Keratinocyte (primary cell): ENCODE measurements around the gene PCSK2. TPM values are rescaled to one million over a fixed set of nuclear protein-coding genes. Genes with fewer than 3 reads are reported as not detected.

Experiments
- DNase-seq: peaks from one replicate; pipeline ENCODE4 v3.0.0-alpha.2; 2011; ENCODE audit warnings: low read depth, missing footprints, low spot score
- FAIRE-seq: peaks from 2 replicates; lab custom pipeline; 2011; peaks lifted over from hg19 to GRCh38; lab: Jason Lieb, UNC
- H2AFZ ChIP-seq: 2 replicates; pipeline ENCODE4 v1.6.0; 2012; ENCODE audit warnings: low read length, control low read depth, inconsistent platforms; ENCODE audit not compliant: control insufficient read depth
- H3K27ac ChIP-seq: 2 replicates; pipeline ENCODE4 v1.5.1; 2011; ENCODE audit warnings: low read length; ENCODE audit not compliant: control insufficient read depth, insufficient read depth
- H3K27me3 ChIP-seq: 3 replicates; pipeline ENCODE4 v1.6.0; 2011; ENCODE audit warnings: low read length; ENCODE audit not compliant: control insufficient read depth, insufficient read depth; ENCODE audit errors: extremely low read depth
- H3K36me3 ChIP-seq, 2 experiments: 2 replicates in 1 of 2; 3 replicates in 1 of 2; pipeline ENCODE4 v1.5.1; 2011; ENCODE audit warnings: low read length in 2 of 2, mild to moderate bottlenecking in 1 of 2; ENCODE audit not compliant: control insufficient read depth in 2 of 2, insufficient read depth in 2 of 2; ENCODE audit errors: extremely low read depth in 1 of 2
- H3K4me1 ChIP-seq: 3 replicates; pipeline ENCODE4 v1.5.1; 2011; ENCODE audit warnings: low read length; ENCODE audit not compliant: control insufficient read depth, insufficient read depth; ENCODE audit errors: extremely low read depth
- H3K4me2 ChIP-seq: 3 replicates; pipeline ENCODE4 v1.6.0; 2011; ENCODE audit warnings: low read depth, low read length; ENCODE audit not compliant: control insufficient read depth, insufficient read depth; ENCODE audit errors: extremely low read depth
- H3K4me3 ChIP-seq, 3 experiments: fragments of 200-600 bp in 1 of 3; sonication (generic) in 1 of 3; 2 replicates in 2 of 3; 3 replicates in 1 of 3; pipeline ENCODE4 v1.5.1; 2011 to 2016; ENCODE audit warnings: low read length in 3 of 3, mild to moderate bottlenecking in 3 of 3, control low read depth in 2 of 3, inconsistent platforms in 1 of 3, low read depth in 1 of 3, mixed read lengths in 1 of 3, mixed run types in 1 of 3, moderate library complexity in 1 of 3; ENCODE audit not compliant: control insufficient read depth in 2 of 3, insufficient read depth in 2 of 3; ENCODE audit errors: extremely low read depth in 1 of 3
- H3K79me2 ChIP-seq: 2 replicates; pipeline ENCODE4 v1.6.0; 2012; ENCODE audit warnings: low read length; ENCODE audit not compliant: control insufficient read depth, insufficient read depth
- H3K9ac ChIP-seq: 3 replicates; pipeline ENCODE4 v1.6.0; 2011; ENCODE audit warnings: low read length; ENCODE audit not compliant: control insufficient read depth, insufficient read depth; ENCODE audit errors: extremely low read depth
- H3K9me1 ChIP-seq: 3 replicates; pipeline ENCODE4 v1.6.0; 2011; ENCODE audit warnings: low read length; ENCODE audit not compliant: control insufficient read depth, insufficient read depth; ENCODE audit errors: extremely low read depth
- H3K9me3 ChIP-seq: 2 replicates; pipeline ENCODE4 v1.5.1; 2012; ENCODE audit warnings: low read depth, low read length; ENCODE audit not compliant: control insufficient read depth
- H4K20me1 ChIP-seq: 3 replicates; pipeline ENCODE4 v1.6.0; 2011; ENCODE audit warnings: low read length; ENCODE audit not compliant: control insufficient read depth, insufficient read depth; ENCODE audit errors: extremely low read depth
- EZH2 ChIP-seq: IDR thresholded peaks from one replicate; pipeline ENCODE4 v1.6.1; 2012; ENCODE audit warnings: inconsistent platforms, mild to moderate bottlenecking, low read length, moderate library complexity
- dilution Hi-C: fragments of 300-500 bp; cut with MboI; formaldehyde crosslinking; loops from one replicate; pipeline ENCODE4 v1.7.0; 2020; ENCODE audit warnings: low sequenced_read_pairs; ENCODE audit not compliant: extremely low pct_ligation_motif_present
- polyA plus RNA-seq, 5 experiments: library from polyadenylated mRNA; depleted of rRNA in 3 of 5; stranded (reverse) in 3 of 5; stranded (forward) in 1 of 5; unstranded in 1 of 5; fragments of >200 nt; gene quantifications; 1 replicate in 1 of 5; 2 replicates in 3 of 5; 3 replicates in 1 of 5; pipeline versions ENCODE4 v1.2.1 to v1.2.3, GENCODE V29; 2011 to 2012; ENCODE audit warnings: missing spikeins in 2 of 5, low read depth in 1 of 5, low replicate concordance in 1 of 5
- TF ChIP-seq, protein P1 (sequence below), 3 experiments: IDR thresholded peaks in 1 of 3; conservative IDR thresholded peaks in 1 of 3; optimal IDR thresholded peaks in 1 of 3; 2 replicates in 2 of 3; 3 replicates in 1 of 3; pipeline versions ENCODE3 to v1.5.1; 2011; ENCODE audit warnings: low read length in 3 of 3, mild to moderate bottlenecking in 3 of 3, moderate library complexity in 2 of 3, control low read depth in 1 of 3, inconsistent platforms in 1 of 3; ENCODE audit not compliant: insufficient read depth in 2 of 3; ENCODE audit errors: extremely low read depth in 1 of 3

PCSK2 gene
- polyA plus RNA-seq, 1 donor (not counting 4 experiments of a cell fraction or from before 2014, with no cell fraction given): not detected

- no peak overlapping the region for H3K4me3 ChIP-seq
- H3K27me3 ChIP-seq: no peaks in the 10 kb centered on the region
- dilution Hi-C loops: no loop called here
- H3K4me1 ChIP-seq: no peaks in the 10 kb centered on the region
- H3K9me1 ChIP-seq: no peaks in the 10 kb centered on the region
- FAIRE-seq: no peak
- DNase-seq: no peak
- no peak overlapping the region for H3K9ac ChIP-seq
- no peaks in the 10 kb centered on the region for H3K36me3 ChIP-seq
- TF ChIP-seq, protein P1, sequence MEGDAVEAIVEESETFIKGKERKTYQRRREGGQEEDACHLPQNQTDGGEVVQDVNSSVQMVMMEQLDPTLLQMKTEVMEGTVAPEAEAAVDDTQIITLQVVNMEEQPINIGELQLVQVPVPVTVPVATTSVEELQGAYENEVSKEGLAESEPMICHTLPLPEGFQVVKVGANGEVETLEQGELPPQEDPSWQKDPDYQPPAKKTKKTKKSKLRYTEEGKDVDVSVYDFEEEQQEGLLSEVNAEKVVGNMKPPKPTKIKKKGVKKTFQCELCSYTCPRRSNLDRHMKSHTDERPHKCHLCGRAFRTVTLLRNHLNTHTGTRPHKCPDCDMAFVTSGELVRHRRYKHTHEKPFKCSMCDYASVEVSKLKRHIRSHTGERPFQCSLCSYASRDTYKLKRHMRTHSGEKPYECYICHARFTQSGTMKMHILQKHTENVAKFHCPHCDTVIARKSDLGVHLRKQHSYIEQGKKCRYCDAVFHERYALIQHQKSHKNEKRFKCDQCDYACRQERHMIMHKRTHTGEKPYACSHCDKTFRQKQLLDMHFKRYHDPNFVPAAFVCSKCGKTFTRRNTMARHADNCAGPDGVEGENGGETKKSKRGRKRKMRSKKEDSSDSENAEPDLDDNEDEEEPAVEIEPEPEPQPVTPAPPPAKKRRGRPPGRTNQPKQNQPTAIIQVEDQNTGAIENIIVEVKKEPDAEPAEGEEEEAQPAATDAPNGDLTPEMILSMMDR (optimal IDR thresholded peaks at IDR 0.05 in 1 of 3, IDR thresholded peaks at IDR 0.05 in 1 of 3, conservative IDR thresholded peaks at IDR 0.05 in 1 of 3; ENCODE audit: extremely low read depth in 1 of 3, insufficient read depth in 2 of 3, low read length in 3 of 3): no peak
- TF ChIP-seq EZH2: no peak
- H4K20me1 ChIP-seq: no peaks in the 10 kb centered on the region
- no peak overlapping the region for H3K27ac ChIP-seq
- no peaks in the 10 kb centered on the region for H3K79me2 ChIP-seq
- H3K4me2 ChIP-seq: no peak overlapping the region
- no peak overlapping the region for H2AFZ ChIP-seq
- no peaks in the 10 kb centered on the region for H3K9me3 ChIP-seq
Observed at GRCh38 chr20:17374086-17374485, 147.2 kb downstream of the PCSK2 start.

- dilution Hi-C loops: no loop called here
- DNase-seq (no peak), FAIRE-seq (no peak)
- Histone ChIP-seq H3K9ac (no peak overlapping the region), H3K4me1 (no peaks in the 10 kb centered on the region), H3K27me3 (no peaks in the 10 kb centered on the region), H3K9me3 (no peaks in the 10 kb centered on the region), H3K4me3 (no peak overlapping the region), H3K9me1 (no peaks in the 10 kb centered on the region), H3K27ac (no peak overlapping the region), H3K36me3 (no peaks in the 10 kb centered on the region), H3K79me2 (no peaks in the 10 kb centered on the region), H2AFZ (no peak overlapping the region), H4K20me1 (no peaks in the 10 kb centered on the region), H3K4me2 (no peak overlapping the region)
- TF ChIP-seq, protein P1 (optimal IDR thresholded peaks at IDR 0.05 in 1 of 3, IDR thresholded peaks at IDR 0.05 in 1 of 3, conservative IDR thresholded peaks at IDR 0.05 in 1 of 3; ENCODE audit: extremely low read depth in 1 of 3, insufficient read depth in 2 of 3, low read length in 3 of 3): no peak
- TF ChIP-seq EZH2: no peak
Observed at GRCh38 chr20:17376031-17376430, 149.2 kb downstream of the PCSK2 start.
